HG03066 (cell line): ENCODE data around the gene BNC2.

Experiments
- ATAC-seq: cut with Tn5 transposase; IDR thresholded peaks from one replicate; pipeline ENCODE4 v1.9.1; 2021; ENCODE audit warnings: low read depth; ENCODE audit not compliant: unreplicated experiment

Gene BNC2

GRCh38 chr9:16680975-16681651 lies 189.4 kb downstream of the BNC2 start:
- ATAC-seq = no peak

GRCh38 chr9:16680541-16680940 lies 189.9 kb downstream of the BNC2 start:
- ATAC-seq = no peak

GRCh38 chr9:16679327-16679821 lies 191.1 kb downstream of the BNC2 start:
- no peak for ATAC-seq

GRCh38 chr9:16676519-16676918 lies 194.0 kb downstream of the BNC2 start:
- no peak for ATAC-seq

- ATAC-seq = no peak
Observed at GRCh38 chr9:16675131-16675530, 195.3 kb downstream of the BNC2 start.

- no peak for ATAC-seq
Observed at GRCh38 chr9:16673171-16673570, 197.3 kb downstream of the BNC2 start.

DNA sequence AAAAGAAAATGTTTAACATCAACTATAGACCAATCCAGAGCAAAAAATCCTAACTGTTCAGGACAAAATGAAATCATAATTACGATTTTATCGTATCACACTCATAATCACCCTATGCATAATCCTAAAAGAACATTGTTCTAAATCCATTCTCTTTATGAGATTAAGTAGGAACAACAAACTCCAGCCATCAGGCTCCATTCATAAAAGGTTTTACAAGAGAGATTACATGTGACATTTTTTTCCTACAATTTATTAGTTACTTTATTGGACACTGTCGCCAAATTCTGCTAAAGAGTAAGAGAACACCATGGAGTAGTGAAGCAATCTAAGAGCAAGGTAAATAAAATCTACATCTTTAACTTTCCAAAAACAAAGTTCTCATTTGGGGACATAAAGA lies 198.0 kb downstream of the BNC2 start:
- no peak for ATAC-seq

DNA sequence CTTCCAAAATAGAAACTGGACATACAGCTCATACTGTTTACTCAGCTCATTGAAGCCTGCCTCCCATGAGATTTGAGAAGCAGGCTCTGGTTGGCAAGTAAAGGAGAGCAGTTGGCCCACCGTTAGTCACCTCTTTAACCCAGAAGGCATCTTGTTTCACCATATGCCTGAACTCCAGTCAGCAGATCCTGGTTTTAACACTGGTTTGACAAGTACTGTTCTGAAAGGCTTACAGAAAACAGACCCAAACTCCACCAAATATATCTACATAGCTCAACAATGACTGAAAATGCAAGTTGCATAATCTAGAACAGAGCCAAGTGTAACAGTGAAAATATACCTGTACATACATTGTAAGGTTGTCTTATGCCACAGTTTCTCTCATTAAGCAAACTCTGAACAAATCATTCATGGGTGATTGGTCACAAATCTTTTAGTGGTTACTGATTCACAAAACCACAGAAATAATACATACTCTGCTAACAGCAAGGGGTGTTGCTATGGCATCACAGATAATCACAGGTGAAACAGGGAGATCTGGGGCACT lies 198.8 kb downstream of the BNC2 start:
- no peak for ATAC-seq

GRCh38 chr9:16670791-16671190 lies 199.7 kb downstream of the BNC2 start:
- ATAC-seq = no peak

DNA sequence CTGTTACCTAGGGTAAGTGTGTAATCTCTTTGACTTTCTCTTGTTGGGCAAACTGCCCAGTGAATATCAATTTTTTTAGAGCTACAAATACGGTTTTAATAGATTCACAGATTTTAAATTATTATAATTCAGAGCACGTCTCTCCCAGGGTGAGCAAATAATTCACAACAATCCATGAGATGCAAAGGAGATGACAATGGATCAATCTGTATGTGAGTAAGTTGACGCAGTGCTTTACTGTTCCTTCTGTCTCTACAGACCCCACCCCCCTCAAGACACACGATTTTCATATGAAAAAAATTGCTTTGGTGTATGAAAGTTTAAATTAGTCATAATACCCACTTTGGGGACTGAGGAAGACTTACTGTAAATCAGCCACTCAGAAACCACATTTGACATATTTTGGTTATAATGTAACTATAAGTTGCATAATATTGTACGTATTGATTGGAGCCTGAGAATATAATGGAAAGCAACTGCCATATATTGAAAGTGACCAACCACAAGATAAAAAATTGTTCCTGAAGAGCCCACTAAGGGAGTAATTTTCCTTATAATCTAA lies 201.7 kb downstream of the BNC2 start:
- no peak for ATAC-seq

DNA sequence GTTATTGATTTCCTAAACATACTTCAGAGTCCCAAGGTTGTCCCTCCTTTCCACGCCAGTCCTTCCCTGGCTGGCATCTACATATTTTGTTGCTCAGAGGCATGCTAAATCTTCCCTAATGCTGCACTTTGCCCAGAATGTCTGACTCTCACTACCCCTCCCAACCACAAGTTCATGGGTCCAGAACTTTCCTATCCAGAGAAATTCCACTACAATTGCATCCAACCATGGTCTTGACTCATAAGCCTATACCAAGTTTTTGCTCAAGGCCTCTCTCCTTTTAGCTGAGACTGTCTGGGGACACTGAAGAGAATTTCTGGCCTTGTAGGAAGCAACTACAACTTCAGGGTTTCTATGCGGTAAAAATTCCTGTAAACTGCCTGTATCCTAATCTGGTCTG lies 206.3 kb downstream of the BNC2 start:
- no peak for ATAC-seq

GRCh38 chr9:16661816-16662215 lies 208.7 kb downstream of the BNC2 start:
- ATAC-seq = no peak

DNA sequence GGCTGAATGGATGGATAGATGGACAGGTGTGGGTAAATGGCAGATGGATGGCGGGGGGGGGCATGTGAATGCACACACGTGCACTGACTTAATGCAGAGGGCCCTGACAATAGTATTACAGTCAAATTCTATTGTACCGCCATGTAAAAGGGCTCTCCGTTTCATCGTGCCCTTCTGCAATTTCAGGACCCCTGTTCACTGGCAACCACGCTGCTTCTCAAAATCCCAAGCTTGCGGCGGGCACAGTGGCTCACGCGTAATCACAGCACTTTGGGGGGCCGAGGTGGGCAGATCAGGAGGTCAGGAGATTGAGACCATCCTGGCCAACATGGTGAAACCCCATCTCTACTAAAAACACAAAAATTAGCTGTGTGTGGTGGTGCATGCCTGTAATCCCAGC lies 211.4 kb downstream of the BNC2 start:
- ATAC-seq = no peak

DNA sequence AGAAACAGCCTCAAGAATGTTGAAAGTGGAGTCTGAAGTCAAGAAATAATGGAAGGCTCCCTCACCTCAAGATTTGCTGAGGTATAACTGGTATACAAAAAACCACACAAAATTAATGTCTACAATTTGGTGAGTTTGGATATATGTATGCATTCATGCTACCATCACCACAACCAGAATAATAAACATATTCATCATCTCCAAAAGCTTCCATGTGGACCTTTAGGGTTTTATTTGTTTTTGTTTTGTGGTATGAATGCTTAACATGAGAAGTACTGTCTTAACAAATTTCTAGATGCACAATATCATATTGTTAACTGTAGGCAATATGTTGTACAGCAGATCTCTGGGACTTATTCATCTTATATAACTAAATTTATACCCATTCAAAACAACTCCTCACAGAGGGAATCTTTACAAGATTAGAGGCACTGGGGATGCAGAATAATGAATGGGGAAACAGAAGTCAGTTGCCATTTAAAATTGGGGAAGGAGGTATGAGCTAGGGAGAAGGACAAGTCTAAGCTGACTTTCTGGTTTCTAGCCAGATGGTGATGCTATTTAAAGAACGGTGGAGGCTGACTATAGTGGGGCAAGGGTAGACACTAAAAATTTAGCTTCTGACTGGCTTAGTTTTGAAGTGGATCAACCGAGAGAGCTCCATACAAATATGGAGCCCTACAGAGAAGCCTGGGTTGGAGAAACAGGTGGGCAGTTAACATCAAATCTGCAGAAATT lies 213.9 kb downstream of the BNC2 start:
- ATAC-seq = no peak

- ATAC-seq = no peak
Observed at GRCh38 chr9:16654596-16655126, 215.8 kb downstream of the BNC2 start.

GRCh38 chr9:16653491-16654399 lies 216.7 kb downstream of the BNC2 start:
- no peak for ATAC-seq

DNA sequence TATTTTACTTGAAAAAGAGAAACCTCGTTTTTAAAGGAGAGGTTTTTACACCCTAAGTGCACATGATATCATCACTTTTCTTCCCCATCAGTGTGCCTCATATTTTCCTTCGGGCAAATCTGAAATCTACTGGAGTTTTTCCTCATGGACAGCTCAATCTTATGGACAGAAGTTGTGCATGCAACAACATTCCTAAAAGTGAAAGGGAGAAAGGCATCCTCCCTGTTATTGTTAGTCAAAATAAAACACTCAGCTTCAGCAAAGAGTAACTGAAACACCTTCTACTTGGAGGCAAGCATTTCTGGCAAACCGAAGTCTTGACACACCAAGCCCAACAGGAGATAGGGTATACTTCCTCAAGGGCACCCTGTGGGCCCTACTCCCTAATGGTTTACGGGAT lies 217.9 kb downstream of the BNC2 start:
- no peak for ATAC-seq

DNA sequence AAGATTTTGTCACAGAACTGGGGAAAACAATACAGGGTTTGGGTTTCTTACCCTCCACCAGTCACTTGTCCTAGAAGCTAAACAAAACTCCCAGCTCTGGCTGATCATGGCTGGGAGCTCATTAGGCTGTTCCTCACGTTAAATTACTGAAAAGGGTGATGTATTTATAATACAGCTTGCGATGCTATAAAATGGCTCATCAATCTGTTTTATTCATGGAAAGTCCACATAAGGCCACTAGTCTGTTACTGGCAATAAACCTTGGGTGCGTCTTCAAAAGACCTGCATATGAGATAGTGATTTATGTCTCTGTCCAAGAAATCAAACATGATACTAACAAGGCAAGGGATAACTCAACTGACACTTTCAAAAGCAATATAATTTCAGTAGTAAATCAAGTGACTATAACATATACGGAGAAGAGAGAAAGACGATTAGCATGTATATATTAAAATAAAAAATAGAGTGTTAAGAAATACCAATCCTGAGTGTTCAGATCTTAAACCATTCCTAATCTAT lies 219.0 kb downstream of the BNC2 start:
- ATAC-seq = no peak

GRCh38 chr9:16645970-16646369 lies 224.5 kb downstream of the BNC2 start:
- no peak for ATAC-seq
